Left ventricle myocardium inferior (tissue), 1 donor: Measurements from ENCODE around the gene CPSF6. TPM values are rescaled to one million over a fixed set of nuclear protein-coding genes. Genes with fewer than 3 reads are reported as not detected.

ENCODE experiments used
- DNase-seq: peaks from one replicate; pipeline ENCODE4 v3.0.0-alpha.2; 2020
- H3K27ac ChIP-seq: fragments of 200-600 bp; replicated peaks from 2 replicates; pipeline ENCODE4 v1.8.0; 2021
- H3K27me3 ChIP-seq: fragments of 200-600 bp; 2 replicates; pipeline ENCODE4 v1.8.0; 2021; ENCODE audit warnings: low read depth
- H3K36me3 ChIP-seq: fragments of 200-600 bp; 2 replicates; pipeline ENCODE4 v1.8.0; 2021
- H3K4me1 ChIP-seq: fragments of 200-600 bp; 2 replicates; pipeline ENCODE4 v1.8.0; 2021
- H3K4me3 ChIP-seq: fragments of 200-600 bp; 2 replicates; pipeline ENCODE4 v1.8.0; 2021; ENCODE audit warnings: mild to moderate bottlenecking, moderate library complexity
- H3K9me3 ChIP-seq: fragments of 200-600 bp; replicated peaks from 2 replicates; pipeline ENCODE4 v1.8.0; 2021
- CTCF ChIP-seq: fragments of 200-600 bp; IDR thresholded peaks from 2 replicates; pipeline ENCODE4 v1.8.0; 2021; ENCODE audit warnings: antibody characterized with exemption, mild to moderate bottlenecking, borderline replicate concordance
- intact Hi-C: fragments of 100-400 bp; cut with micrococcal nuclease; formaldehyde crosslinking; loops from one replicate; pipeline ENCODE4 v1.11.0; 2022
- total RNA-seq: library from RNA; stranded (reverse); fragmentation: NEBNext Ultra II Directional; extraction: Animal tissue kit (Norgen Biotek cat#: 25700); gene quantifications from one replicate; pipeline ENCODE4 v1.2.1, GENCODE V29; 2021
- donor health status: DM: no; HTN: yes; CAD: no; lungs with severe emphysema.

The CPSF6 gene
- total RNA-seq, 1 donor from 2014 or later: 28.6 TPM

GRCh38 chr12:69239922-69240630, 707 bp downstream of the CPSF6 start:
- intact Hi-C loops: no loop called here
- Histone ChIP-seq H3K9me3 (no peaks in the 10 kb centered on the region), H3K27me3 (no peaks in the 10 kb centered on the region), H3K27ac (peak overlapping the region; percentile 97), H3K4me3 (peak overlapping the region; percentile 86), H3K4me1 (peaks cover 56% of the 10 kb centered on the region), H3K36me3 (no peaks in the 10 kb centered on the region)
- DNase-seq: peak; percentile 43
- no peak for TF ChIP-seq CTCF

DNA sequence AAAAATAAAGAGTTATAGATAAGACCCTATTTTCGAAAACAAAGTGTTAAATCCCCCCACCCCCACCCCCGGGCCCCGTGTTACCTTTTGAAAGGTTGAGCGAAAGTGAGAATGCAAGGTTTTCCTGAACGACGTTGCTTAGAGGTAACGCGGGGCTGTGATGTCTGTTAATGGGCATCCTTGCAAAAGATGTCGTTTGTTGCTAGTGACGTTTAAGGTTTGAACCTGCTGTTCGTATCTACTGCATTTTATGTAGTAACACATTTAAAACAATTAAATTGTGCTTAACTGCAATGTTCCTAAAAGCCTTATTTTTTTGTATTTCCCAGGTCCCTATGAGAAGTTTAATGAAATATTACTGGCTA, 1.2 kb downstream of the CPSF6 start:
- no peak for DNase-seq
- TF ChIP-seq CTCF: no peak
- Histone ChIP-seq H3K4me1 (peaks cover 61% of the 10 kb centered on the region), H3K4me3 (peak overlapping the region; percentile 86), H3K9me3 (no peaks in the 10 kb centered on the region), H3K36me3 (no peaks in the 10 kb centered on the region), H3K27ac (peak overlapping the region; percentile 97), H3K27me3 (no peaks in the 10 kb centered on the region)
- intact Hi-C loops: no loop called here

GRCh38 chr12:69241438-69242092, 2.2 kb downstream of the CPSF6 start:
- Histone ChIP-seq H3K36me3 (no peaks in the 10 kb centered on the region), H3K4me3 (peak overlapping the region; percentile 86), H3K27ac (no peak overlapping the region), H3K27me3 (no peaks in the 10 kb centered on the region), H3K4me1 (peaks cover 71% of the 10 kb centered on the region), H3K9me3 (no peaks in the 10 kb centered on the region)
- no peak for DNase-seq
- intact Hi-C loops: no loop called here
- no peak for TF ChIP-seq CTCF

DNA sequence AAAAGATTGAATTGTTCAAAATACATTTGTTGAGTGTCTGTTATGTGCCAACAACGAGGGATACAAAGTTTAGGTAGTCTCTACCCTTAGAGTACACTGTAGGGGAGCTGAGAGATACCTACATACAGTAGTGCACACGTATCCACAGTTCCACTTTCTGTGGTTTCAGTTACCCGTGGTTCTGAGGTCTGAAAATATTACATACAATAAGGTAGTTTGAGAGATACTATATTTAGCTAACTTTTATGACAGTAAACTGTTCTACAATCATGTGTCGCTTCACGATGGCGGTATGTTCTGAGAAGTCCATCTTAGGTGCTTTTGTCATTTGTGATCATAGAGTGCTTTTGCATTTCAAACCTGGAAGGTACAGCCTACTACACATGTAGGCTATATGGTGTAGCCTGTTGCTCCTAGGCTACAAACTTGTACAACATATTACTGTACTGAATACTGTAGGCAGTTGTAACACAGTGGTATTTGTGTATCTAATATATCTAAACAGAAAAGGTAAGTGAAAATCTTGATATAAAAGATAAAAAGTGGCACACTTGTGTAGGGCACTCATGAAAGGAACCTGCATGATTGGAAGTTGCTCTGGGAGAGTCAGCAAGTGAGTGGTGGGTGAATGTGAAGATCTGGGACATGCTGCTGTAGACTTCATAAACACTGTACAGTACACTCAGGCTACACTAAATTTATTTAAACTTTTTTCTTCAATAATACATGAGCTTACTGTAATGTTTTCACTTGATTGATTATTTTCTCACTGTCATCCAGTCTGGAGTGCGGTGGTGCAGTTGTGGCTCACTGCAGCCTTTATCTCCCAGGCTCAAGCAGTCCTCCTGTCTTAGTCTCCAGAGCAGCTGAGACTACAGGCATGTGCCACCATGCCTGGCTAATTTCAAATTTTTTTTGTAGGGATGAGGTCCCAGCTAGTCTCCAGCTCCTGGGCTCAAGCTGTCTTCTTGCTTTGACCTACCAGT, 4.0 kb downstream of the CPSF6 start:
- Histone ChIP-seq H3K4me1 (peaks cover 88% of the 10 kb centered on the region), H3K9me3 (no peaks in the 10 kb centered on the region), H3K27ac (peak overlapping the region; percentile 11), H3K27me3 (no peaks in the 10 kb centered on the region), H3K4me3 (peak overlapping the region; percentile 8), H3K36me3 (no peaks in the 10 kb centered on the region)
- no peak for TF ChIP-seq CTCF
- intact Hi-C loops: no loop called here
- DNase-seq: no peak

DNA sequence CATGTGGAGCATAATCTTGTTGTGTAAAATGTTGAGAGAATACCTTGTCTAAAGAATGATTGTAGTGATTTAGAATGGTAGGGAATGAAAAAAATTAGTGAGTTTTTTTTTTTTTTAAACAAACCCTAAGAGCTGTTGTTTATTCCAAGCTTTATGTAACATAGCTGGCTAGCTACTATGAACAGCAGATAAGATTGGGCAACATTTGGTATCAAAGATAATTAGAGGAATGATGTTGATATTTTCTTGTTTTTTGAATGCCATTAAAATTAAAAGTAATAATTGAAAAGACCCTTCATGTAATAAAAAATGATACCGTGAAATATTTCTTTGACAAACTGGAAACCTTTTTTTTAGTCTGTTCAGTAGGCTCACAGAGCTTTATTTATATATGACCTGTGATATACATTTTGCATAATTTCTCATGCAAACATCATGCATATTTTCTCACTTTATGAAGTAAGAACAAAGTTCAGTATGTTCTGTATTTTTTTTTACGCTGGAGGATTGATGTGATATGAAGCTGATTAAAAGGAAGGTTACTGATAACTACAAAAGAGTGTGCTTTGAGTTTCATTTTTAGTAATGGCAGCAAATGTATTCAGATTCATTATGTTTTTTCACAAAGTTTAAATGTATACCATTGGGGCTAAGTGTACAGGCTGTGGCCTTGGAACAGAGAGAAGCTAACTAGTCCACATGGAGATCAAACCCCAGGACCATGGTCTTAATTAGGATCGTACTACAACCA, 8.1 kb downstream of the CPSF6 start:
- Histone ChIP-seq H3K27ac (no peak overlapping the region), H3K9me3 (no peaks in the 10 kb centered on the region), H3K4me3 (no peak overlapping the region), H3K36me3 (no peaks in the 10 kb centered on the region), H3K27me3 (no peaks in the 10 kb centered on the region), H3K4me1 (peaks cover 84% of the 10 kb centered on the region)
- intact Hi-C loops: no loop called here
- TF ChIP-seq CTCF: no peak
- no peak for DNase-seq
